BJ (cell line): ENCODE data around the gene MRPS27. TPM values are rescaled to one million over a fixed set of nuclear protein-coding genes. Genes with fewer than 3 reads are reported as not detected.

Source experiments
- CTCF ChIA-PET: fragments of 350-600 bp; formaldehyde crosslinking; extraction: SDS; loops from one replicate; lab custom pipeline; 2021; ENCODE audit warnings: antibody characterized with exemption, inconsistent platforms; lab: Yijun Ruan, JAX
- POLR2A ChIA-PET: fragments of 300-600 bp; sonication (Branson Sonifier 250); formaldehyde crosslinking; extraction: SDS; loops from one replicate; lab custom pipeline; 2021; ENCODE audit warnings: antibody characterized with exemption; lab: Charles Lee
- DNase-seq: peaks from one replicate; pipeline ENCODE4 v3.0.0-alpha.2; 2011; ENCODE audit warnings: low read depth
- H3K27me3 ChIP-seq: 2 replicates; pipeline ENCODE4 v1.6.0; 2011; ENCODE audit warnings: low read length; ENCODE audit not compliant: control insufficient read depth, insufficient read depth
- H3K36me3 ChIP-seq: 2 replicates; pipeline ENCODE4 v1.5.1; 2011; ENCODE audit warnings: low read length; ENCODE audit not compliant: control insufficient read depth, insufficient read depth
- H3K4me3 ChIP-seq: 2 replicates; pipeline ENCODE4 v1.5.1; 2011; ENCODE audit warnings: low read depth, mild to moderate bottlenecking, control low read depth, low read length
- CTCF ChIP-seq: IDR thresholded peaks from 2 replicates; pipeline ENCODE4 v1.5.1; 2011; ENCODE audit warnings: low read depth, mild to moderate bottlenecking, control low read depth, inconsistent platforms, low read length, moderate library complexity; ENCODE audit not compliant: insufficient read depth
- polyA plus RNA-seq: library from polyadenylated mRNA; depleted of rRNA; stranded (reverse); fragments of >200 nt; gene quantifications from 2 replicates; pipeline ENCODE4 v1.2.3, GENCODE V29; 2011

The MRPS27 gene
- polyA plus RNA-seq, 1 experiment = 52.6 TPM

- ChIA-PET POLR2A (no interaction called here), CTCF (interaction anchor here (0.9 to 1.8 kb wide), 2 partner anchors 9 to 12 kb away, joined by 3 to 6 read pairs; no protein-coding TSS in a partner anchor)
- no peak for TF ChIP-seq CTCF
- no peak for DNase-seq
- Histone ChIP-seq H3K36me3 (peaks cover 1% of the 10 kb centered on the region; the same call in 1 of the 2 replicates), H3K4me3 (no peak overlapping the region), H3K27me3 (no peaks in the 10 kb centered on the region)
Measured at GRCh38 chr5:72296256-72296655, 23.8 kb downstream of the MRPS27 start.

- TF ChIP-seq CTCF = no peak
- Histone ChIP-seq H3K27me3 (no peaks in the 10 kb centered on the region), H3K36me3 (peaks cover 3% of the 10 kb centered on the region), H3K4me3 (no peak overlapping the region)
- ChIA-PET POLR2A (no interaction called here), CTCF (interaction anchor here (0.9 kb wide), 1 partner anchor 10 kb away, joined by 3 read pairs; no protein-coding TSS in a partner anchor)
- DNase-seq = no peak
Measured at GRCh38 chr5:72295539-72295938, 24.5 kb downstream of the MRPS27 start.

GRCh38 chr5:72294473-72294872 lies 25.6 kb downstream of the MRPS27 start:
- Histone ChIP-seq H3K4me3 (no peak overlapping the region), H3K36me3 (peaks cover 3% of the 10 kb centered on the region), H3K27me3 (no peaks in the 10 kb centered on the region)
- no peak for DNase-seq
- CTCF ChIA-PET = interaction anchor here (0.5 kb wide), 1 partner anchor 66 kb away, joined by 3 read pairs; no protein-coding TSS in a partner anchor
- TF ChIP-seq CTCF = no peak
- POLR2A ChIA-PET = no interaction called here

GRCh38 chr5:72293495-72294055 lies 26.5 kb downstream of the MRPS27 start:
- TF ChIP-seq CTCF = no peak
- ChIA-PET POLR2A (interaction anchor here (0.6 kb wide), 1 partner anchor 109 kb away, joined by 4 read pairs; no protein-coding TSS in a partner anchor), CTCF (no interaction called here)
- H3K36me3 ChIP-seq = peaks cover 3% of the 10 kb centered on the region
- H3K27me3 ChIP-seq = no peaks in the 10 kb centered on the region
- DNase-seq = no peak
- no peak overlapping the region for H3K4me3 ChIP-seq

- DNase-seq = no peak
- ChIA-PET CTCF (interaction anchor here (0.6 to 1.4 kb wide), 2 partner anchors 16 to 694 kb away, joined by 3 to 4 read pairs; no protein-coding TSS in a partner anchor), POLR2A (no interaction called here)
- Histone ChIP-seq H3K27me3 (no peaks in the 10 kb centered on the region), H3K36me3 (peaks cover 3% of the 10 kb centered on the region), H3K4me3 (no peak overlapping the region)
- no peak for TF ChIP-seq CTCF
Measured at GRCh38 chr5:72292411-72292810, 27.6 kb downstream of the MRPS27 start.
